Inflammatory macrophage treated with lipopolysaccharide for 1 hour (primary cell): ENCODE data around the gene PDE9A.

Experiments
- DNase-seq, 2 donors: peaks; one replicate each; pipeline ENCODE4 v3.0.0-alpha.2; 2020 to 2022

The PDE9A gene

DNA sequence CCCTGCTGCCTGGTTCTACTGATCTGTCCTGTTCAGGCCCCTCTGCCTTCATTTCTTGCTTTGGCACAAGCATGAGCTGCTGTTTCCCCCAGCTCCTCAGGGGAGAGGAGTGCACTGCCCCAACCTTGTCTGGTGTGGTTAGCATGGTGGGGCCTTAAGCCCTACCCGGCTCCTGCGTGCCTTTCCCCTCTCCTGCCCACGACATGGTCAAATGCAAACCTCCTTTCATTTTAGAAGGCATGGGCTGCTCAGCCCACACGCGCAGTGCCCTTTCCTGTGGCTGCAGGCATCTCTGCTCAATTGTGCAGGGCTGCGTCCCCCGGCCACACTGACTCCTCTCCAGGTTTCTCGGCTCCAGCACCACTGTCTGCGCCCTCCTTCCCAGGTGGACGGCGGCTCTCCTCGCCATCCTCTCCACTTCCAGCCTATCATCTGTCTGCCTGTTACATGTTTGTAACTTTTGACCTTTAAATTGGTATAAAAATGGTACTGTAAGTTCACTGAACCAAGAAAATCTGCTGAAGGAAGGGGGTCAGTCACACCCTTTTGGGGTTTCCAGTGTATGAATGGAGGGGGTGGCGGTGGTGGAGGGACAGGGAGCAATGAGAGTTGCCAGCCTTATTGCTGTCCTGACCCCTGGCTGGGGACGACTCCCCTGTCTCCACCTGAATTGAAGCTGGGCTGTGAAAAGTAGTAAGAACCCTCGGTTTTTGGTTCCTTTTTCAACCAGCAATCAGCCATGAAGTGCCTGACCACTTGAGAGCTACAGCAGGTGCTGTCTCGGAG, 5.1 kb downstream of the PDE9A start:
- no peak for DNase-seq

- no peak for DNase-seq
Observed at GRCh38 chr21:42659416-42660117, 6.1 kb downstream of the PDE9A start.

DNA sequence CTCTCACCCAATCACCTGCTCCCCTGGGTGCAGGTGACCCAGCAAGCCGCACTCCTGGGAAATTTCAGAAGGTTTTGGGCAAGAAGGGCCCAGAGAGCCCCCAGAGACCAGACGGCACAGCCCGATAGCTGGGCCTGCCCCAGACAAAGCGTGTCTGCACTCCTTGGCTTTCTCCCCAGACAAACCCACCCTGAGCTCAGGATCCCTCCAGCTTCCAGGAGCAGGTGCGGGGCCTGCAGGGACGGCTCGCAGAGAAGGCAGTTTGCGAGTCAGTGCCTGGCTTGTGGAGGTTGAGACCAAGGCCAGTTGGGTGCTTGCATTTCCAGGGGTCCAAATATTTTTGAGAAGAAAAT, 6.7 kb downstream of the PDE9A start:
- no peak for DNase-seq

GRCh38 chr21:42661688-42662429, 8.4 kb downstream of the PDE9A start:
- DNase-seq, result no peak

DNA sequence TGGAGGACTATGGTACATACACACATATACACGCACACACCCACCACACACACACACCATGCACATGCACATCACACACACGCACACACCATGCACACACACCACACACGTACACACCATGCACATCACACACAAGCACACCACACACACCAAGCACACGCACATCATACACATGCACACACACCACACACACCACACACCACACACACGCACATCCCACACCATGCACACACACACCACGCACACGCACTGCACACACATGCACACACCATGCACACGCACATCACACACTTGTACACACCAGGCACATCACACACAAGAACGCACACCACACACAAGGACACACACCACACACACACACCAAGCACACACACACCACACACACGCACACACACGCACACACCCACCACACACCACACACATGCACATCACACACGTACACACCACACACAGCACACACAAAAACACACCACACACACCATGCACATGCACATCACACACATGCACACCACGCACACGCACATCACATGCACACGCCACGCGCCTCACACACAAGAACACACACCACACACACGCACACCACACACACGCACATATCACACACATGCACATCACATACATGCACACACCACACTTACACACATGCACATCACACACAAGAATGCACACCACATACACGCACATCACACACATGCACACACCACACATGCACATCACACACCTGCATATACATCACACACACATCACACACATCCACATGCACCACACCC, 9.2 kb downstream of the PDE9A start:
- DNase-seq, result no peak

DNA sequence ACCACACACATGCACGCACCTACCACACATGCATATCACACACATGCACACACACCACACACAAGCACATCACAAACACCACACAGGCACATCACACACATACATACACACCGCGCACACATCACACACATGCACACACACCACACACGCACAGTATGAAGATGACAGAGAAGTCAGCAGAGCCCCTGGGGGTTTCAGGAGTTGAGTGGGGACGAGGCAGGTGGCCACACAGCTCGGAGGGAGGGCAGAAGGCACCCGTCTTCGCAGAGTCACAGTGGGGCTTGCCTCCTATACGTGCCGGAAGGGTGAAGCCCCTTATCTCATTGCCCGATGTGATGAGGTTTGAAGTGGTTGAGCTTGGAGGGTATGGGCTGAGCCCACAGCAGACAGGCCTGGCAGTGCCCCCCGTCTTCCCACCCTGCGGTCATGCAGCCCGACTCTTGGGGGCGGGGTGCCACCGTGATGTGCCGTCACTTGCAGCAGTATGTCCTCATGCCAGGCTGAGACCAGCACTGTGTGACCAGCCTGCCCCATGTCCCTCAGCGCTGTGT, 9.9 kb downstream of the PDE9A start:
- no peak for DNase-seq

- no peak for DNase-seq
Observed at GRCh38 chr21:42663860-42664535, 10.6 kb downstream of the PDE9A start.

- no peak for DNase-seq
Observed at GRCh38 chr21:42664614-42665013, 11.2 kb downstream of the PDE9A start.

DNA sequence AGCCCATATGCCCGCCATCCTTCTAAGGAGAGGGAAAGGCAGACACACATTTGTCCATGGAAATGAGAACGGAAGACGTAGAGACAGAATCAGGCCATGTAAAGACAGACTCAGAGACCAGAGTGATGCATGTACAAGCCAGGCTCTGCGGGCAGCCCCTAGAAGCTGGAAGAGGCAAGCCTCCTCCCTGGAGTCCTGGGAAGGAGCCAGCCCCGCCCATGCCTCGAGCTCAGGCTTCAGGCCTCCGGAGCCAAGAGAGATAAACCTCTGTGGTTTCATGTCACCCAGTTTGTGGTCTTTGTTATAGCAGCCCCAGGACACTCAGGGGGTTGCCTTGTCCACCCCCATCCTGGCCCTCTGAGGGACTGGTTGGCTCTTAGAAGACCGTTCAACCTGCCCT, 11.6 kb downstream of the PDE9A start:
- DNase-seq, result no peak

GRCh38 chr21:42665484-42665883, 12.1 kb downstream of the PDE9A start:
- DNase-seq, result no peak

- peak in 1 of 2 donors; percentile 44 for DNase-seq
Observed at GRCh38 chr21:42666023-42666747, 12.8 kb downstream of the PDE9A start.

- no peak for DNase-seq
Observed at GRCh38 chr21:42666925-42667324, 13.5 kb downstream of the PDE9A start.

DNA sequence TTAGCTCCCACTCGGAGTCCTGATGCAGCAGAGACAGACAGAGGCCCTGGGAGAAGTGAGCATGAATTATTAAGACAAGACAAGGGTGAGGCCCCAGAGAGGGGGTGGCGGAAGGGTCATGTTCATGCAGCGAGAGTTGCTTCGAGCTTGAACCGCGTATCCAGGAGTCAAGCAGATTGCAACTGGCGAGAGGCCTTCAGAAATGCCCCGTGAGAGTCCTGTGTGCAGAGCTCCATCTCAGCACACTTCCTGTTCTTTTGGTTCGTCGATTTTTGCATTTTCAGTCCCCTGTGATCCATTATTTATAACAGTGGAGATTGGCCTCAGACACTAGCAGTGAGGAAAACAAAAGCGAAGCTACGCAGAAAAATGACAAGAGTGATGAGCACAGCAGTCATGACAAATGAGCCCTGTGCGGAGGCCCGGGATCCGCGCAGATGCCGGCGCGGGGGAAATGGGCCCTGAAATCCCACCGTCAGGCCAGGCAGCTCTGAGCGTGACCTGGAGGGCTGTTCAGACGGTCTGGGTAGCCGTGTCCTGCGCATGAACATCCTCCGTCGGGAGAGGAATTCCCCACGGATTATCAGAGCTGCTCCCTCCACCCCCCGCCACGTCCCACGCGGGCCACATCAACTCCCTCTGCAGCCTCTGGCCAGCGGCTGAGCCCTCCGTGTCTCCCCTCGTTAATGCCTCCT, 15.0 kb downstream of the PDE9A start:
- DNase-seq, result no peak

- no peak for DNase-seq
Observed at GRCh38 chr21:42669041-42669440, 15.6 kb downstream of the PDE9A start.

DNA sequence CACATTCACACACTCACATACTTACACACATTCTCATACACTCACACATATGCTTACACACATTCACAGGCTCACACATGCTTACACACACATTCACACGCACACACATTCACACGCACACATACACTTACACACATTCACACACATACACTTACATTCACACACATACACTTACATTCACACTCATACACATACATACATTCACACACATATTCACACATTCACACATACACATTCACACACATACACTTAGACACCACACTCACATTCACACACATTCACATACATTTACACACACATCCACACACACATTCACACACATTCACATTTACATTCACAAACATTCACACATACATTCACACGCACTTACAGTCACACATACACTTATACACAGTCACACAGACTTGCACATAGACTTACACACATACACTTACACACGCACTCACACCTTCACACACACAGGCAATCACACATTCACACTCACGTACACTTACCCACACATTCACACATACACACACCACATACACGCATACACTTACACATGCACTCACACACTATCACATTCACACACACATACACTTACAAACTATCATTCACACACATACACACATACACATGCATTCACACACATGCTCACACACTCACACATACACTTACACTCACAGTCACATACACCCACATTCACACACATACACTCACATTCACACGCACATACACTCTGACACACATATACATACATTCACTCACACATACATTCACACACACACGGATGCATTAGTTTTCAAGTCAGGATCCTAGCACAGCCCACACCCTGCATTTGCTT, 16.8 kb downstream of the PDE9A start:
- DNase-seq, result no peak

DNA sequence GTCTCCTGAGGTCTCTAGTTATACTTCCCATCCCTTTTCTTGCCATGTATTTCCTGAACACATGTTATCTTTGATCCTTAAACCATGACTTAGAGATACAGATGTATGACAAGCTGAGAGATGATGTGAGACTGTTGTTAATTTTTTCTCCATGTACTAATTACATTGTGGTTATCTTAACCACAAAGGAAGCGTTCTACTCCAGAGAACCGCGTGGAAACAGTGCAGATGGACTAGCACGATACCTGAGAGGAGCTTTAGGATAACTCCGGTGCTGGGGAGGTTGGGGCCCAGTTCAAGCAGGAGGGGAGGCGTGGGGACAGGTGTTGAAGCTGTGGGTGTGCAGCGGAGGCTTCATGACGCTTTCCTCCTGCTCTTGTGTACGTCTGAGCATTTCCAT, 17.5 kb downstream of the PDE9A start:
- DNase-seq, result no peak

DNA sequence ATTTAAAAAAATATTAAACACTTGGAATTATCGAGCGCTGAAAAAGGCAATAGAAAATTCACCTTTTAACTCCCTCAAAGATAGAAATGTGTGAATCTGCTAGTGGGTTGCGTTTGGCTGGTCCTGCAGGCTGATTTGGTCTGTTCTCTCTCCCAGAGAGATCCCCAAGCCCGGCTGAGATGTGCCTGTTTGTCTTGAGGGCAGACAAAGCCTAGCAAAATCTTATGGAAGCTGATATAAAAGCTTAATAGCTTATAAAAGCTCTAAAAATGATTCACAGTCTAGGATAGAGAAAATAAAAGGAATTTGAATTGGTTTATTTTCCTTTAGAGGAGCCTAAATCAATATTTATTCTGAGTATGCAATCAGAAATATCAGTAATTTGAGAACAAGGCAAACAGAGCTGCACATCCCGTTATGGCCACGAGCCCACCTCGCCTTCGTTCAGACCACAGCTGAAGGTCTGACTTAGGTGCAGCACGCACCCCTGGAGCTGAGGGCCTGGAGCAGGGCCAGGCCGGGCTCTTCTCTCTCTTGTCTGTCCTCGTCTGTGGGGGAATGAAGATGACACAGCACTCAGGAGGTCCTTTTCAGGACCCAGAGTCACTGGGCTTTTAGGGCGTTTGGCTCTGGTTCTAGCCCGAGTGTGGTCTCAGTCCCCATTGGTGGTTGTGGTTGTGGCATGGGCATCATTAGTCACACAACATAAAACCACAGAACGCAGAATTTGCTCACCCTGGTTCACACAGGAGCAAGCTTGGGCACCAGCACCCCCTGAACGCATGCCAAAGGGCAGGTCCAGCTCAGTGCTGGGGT, 18.6 kb downstream of the PDE9A start:
- DNase-seq, result no peak

DNA sequence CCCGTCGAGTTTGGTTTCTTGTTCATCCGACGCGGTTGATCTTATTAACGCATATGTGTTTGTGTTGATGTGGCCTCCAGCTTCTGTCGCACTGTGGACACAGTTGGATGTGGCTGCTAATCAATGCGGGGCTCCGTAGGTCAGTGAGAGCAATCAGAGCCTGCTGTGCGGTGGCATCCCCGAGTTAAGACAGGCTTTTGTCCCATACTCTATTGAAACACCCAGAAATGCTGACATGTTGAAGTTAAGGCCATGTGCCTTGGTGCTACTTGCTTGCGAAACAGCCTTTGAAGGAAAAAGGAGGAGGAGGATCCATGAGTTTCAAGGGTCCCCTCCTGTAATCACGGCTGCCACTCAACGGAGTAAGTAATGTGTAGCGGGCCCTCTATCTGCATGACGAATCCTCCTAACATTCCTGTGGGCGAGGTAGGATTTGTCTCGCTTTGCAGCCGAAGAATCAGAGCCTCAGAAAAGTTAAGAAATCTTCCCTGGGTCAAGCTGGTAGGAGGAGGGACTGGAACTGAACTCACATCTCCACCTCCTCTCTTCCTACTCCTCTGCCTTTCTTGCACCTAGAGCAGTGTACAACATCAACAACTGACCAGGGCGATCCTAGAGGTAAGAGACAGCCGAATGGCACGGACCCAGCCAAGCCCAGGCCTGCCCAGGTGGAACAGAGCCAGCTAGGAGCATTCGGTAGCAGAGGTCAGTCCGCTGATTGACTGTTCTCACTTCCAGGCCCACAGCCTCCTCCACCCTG, 19.5 kb downstream of the PDE9A start:
- peak in 1 of 2 donors; percentile 3 for DNase-seq
